ENCODE data around the gene MEP1B.
A peak's percentile ranks its signal among the peaks of the same experiment; 100 is the strongest.
"Not testable (repeated sequence)": the region's sequence is repeated elsewhere in the genome, so short reads cannot be mapped to it uniquely, and the experiment has no call there.

The MEP1B gene

DNA sequence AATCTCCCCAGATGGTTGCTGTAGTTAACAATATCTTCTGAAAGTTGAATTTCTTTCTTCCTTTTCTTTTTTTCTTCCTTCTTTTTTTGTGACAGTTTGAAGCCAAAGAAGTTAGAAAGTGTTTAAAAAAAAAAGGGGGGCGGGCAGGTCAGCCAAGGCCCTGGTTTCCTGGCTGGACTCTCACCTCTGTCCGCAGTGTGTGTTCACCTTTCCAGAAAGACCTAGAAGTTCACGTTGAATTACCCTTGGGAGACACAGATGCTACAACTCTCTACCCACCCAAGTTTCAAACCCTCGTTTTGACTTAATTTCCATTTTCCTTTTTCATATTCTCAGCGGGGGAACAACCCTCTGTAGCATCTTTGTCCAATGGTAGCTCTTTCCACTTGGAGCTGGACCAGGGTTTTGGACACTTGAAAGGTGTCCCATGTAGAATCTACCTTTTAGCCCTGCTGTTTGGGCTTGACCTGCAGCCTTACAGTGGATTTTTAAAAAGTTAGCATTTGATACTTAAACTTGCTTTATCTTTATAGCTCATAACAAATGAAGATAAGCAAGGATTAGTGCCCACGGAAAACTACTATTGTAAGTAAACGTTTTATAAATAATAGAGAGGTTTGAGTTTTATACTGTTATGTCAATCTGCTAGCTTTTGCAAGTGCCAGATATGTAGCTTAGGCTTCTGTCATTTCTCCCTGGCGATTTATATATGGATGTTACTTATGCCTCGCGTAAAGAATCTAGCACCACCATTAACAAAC, 20.0 kb downstream of the MEP1B start:
- no peak for DNase-seq

DNA sequence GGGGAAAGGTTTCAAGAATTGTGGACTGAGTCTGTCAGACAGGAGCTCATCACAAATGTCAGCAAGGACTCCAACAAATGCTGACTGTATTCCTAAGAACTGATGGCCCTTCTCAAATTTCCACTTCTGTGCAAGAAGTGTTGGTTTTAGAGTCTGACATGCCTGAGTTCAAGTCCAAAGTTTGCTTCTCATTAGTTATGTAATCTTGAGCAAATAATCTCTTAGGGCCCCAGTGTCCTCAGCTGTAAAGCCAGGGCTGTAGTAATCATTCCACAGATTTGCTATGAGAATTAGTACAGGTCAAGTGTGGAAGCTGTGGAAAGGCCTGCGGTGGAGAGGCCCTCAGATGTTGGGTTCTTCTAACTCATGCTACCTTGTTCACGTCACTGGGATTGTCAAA, 23.9 kb downstream of the MEP1B start:
- DNase-seq: no peak

DNA sequence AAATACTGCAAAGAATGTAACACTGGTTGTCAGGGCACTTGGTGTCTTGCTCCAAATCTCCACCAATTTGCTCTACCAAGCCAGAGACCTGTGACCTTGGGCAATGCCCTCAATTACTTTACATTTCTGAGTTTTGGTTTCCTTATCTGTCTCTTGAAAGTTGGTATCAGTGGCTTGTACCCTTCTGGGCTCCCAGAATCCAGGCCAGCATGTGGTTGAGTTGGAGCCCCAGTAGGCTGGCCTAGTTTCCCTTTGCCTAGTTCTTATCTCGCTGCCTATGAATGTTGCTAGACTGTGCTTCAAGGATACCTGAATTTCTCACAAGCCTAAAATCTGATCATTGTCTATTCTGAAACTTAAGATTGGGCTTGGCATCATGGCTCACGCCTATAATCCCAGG, 26.6 kb downstream of the MEP1B start:
- no peak for DNase-seq

DNA sequence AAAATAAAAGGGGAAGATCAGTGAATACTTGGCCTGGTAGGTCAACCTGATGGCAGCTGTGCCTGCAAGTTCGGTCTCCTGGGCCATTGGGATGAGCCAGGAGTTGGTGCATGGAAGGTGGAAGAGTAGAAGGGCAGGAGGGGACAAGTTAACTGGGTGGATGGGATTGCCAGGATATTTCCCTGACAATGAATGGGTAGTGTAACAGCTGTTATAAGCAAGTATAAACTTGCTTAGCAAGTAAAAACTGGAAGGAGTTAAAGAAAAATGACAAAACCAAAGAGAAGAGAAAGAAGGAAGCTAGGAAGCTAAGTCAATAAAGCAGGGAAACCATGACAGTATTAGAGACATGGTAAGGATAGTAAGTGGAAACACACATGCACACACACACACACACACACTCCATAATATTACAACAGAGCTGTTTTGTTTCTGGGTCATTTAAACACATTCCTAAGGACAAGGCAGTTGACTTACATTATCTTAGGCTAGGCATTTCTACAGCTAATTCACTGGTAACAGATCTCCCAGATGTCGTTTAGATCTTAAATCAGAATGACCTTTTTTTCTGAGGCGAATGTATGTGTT, 29.7 kb downstream of the MEP1B start:
- DNase-seq: no peak

DNA sequence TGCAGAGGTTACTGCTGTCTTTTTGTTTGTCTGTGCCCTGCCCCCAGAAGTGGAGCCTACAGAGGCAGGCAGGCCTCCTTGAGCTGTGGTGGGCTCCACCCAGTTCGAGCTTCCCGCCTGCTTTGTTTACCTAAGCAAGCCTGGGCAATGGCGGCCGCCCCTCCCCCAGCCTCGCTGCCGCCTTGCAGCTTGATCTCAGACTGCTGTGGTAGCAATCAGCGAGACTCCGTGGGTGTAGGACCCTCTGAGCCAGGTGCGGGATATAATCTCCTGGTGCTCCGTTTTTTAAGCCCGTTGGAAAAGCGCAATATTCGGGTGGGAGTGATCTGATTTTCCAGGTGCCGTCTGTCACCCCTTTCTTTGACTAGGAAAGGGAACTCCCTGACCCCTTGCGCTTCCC, 43.5 kb downstream of the MEP1B start:
- DNase-seq: not testable (repeated sequence)

DNA sequence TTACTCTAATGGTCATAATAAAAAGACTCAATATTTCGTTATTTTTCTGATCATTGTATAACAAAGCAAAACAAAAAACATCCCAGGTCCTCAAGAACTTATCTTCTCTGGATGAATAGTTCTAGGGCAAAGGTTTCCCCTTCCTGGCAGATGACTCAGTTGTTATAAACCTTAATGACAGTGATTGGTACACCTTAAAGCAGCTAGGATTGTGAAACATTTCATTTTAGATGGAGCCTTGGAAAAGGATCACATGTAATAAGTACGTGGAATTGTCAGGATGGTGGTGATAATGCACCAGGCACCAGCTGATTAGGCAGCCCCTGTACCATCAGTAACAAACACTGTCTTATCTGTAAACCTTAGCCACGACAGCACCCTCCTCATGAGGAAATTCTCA, 47.2 kb downstream of the MEP1B start:
- DNase-seq: peak; percentile 7

DNA sequence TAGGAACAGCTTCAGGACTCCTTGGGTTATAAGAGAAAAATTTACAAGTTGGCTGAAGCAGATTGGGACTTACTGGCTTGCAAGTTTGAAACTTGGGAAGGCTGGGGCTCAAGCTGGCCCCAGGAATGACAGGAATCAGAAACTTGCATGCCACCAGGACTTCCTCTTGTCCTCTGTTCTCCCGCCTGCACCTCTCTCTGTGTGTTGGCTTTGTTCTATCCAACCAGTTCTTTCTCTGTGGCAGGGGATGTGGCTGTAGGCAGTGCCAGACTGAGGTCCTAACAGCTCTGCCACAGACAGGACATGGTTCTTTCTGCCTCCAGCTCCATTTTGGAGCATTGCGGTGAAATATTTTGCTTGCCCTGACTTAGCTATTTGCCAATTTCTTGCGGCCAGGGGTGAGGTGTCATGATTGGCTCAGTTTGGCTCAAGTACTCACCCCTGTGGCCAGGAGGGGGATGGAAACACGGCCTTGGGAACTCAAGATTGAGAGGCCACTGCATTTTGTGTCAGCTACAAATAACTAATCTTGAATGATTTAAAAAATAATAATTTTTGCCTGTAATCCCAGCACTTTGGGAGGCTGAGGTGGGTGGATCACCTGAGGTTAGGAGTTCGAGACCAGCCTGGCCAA, 48.9 kb downstream of the MEP1B start:
- DNase-seq: no peak

DNA sequence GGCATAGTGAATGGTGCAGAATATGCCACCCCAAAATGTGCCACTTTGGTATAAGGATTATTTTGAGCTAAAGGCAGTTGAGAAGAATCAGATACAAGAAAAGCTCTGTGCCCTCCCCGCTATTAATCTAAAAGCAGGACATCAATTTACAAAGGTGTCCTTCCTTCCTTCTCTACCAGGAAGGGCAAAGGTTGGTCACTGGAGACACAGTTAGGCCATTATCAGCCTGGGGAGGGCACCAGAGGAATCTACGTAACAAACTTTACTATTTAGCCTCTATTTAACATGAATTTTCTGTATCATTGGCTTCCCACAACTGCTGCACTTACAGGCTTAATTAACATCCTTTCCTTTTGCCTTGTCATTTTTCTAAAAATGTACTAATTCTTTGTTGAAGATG, 52.6 kb downstream of the MEP1B start:
- DNase-seq: no peak

DNA sequence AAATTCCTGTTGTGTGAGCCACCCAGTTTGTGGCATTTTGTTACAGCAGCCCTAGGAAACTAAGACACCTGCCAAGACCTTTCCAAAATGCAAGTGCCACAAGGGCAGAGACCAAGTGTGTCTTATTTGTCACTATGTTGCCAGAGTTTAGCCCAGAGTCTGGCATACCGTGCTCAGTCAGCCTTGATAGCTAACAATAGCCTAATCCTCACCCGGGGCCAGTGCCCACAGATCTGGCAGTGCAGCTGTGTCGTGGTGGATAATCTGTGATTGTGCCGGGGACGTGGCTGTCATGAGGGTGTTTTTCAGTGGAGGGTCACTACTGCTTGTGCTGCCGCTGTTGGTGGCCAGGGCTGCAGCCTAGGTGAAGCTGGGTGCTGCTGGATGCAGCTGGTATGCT, 53.5 kb downstream of the MEP1B start:
- no peak for DNase-seq

DNA sequence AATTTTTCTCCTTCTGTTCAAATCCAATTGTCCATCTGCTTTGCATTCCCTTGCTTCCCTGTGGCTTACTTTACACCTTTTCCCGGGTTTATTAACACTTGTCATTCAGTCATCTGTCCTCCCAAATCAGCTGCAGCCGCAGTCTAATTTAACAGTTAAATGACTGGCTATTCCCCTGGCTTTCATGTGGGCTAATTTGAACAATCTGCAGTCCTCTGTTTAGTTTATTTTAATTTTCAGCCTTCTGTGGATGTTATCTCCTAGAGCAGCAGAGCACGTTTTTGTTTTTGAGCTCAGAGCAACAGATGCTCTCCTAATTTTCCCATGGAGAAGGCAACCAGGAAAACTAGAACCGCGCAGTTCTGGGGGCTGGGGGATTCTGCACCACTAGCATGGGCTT, 55.0 kb downstream of the MEP1B start:
- DNase-seq: no peak

DNA sequence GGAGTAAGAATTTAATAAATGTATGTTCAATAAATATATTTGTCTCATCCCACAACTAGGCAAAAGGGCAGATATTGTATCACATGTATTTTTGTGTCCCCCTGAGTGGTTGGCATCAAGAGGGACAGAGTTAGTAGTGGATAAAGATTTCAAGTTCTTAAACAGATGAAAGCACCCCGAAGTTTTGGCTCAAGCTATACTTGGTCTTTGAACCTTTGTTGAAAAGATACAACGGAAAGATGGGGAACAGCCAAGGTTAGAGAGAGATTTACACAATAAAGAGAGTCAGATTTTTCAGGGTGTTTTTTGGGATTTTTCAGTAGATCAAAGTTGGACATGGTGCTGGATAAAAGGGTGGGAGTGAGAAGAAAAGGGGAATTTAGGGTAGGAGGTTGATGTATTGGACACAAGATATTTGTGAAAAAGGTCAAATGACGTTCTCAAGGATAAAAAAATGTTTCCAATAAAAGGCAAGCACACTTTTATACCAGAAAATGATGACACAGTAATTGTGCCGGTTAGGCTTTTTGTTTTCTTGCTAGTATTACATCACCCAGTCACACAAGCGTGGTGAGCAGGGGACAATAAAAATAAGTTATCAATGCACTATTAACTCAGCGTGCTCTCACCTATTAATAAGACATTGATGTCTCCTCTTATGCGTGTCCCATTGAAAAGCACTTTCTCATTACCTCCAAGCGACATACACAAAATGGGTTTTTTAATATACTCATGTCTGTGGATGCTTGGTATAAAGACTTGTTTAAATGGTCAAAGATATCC, 59.5 kb downstream of the MEP1B start:
- DNase-seq: no peak

DNA sequence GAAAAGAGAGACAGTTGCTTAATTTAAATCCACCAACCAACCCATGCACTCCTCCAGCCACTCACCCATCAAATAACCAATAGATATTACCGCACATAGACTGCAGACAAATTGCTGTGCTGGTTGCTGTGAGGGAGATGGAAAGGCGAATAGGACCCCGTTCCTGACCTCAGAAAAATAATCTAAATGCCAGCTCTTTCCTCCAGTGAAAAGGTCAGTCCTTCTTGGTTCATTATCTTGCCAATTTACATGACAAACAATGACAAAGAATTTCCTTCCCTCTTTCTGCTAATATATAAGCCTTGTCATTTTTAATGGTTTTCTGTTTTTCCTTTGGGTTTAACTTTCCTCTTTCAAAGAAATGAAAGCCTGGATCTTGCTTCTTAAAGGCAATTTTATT, 61.6 kb downstream of the MEP1B start:
- no peak for DNase-seq

DNA sequence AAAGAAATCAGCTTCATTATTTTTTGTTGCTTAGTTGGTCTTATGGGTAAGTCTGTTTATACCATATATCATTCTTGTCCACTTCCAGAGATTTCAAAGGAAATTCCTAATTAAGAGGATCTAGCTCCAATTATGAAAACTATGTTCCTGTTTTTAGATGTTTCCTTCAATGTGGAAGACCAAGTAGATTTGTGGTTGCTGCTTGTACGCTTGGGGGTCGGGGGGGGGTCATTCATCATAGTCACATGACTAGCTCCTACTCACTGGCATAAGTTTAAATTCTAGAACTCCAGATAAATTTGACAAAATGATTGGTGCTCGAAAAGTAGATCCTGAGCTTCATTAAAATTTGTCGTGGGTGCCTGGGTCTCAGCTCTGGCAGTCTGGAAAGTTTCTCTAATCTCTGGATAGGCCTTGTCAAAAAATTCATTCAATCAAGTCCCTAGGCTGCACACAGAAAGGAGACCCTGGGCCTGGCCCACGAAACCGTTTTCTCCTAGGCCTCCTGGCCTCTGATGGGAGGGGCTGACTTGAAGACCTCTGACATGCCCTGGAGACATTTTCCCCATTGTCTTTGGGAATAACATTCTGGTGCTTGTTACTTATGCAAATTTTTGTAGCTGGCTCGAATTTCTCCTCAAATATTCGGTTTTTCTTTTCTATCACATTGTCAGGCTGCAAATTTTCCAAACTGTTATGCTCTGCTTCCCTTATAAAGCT, 62.5 kb downstream of the MEP1B start:
- DNase-seq: no peak

DNA sequence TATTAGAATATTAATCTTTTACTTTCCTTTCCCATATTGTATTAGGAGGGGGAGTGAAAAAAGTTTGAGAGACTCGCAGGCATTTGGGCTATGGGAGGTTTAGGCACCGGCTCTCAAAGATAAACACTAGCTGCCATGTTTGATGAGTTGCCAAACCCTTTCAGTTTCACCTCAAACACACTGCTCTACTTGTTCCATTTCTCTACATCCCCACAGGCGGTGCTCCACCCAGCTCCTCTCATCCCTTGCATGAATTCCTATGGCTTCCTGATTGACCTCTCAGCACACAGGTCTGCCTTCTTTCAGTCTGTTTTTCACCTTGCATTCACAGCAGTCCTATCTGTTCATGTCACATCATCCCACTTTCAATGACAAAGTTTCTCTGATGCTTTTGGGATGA, 65.7 kb downstream of the MEP1B start:
- DNase-seq: no peak

DNA sequence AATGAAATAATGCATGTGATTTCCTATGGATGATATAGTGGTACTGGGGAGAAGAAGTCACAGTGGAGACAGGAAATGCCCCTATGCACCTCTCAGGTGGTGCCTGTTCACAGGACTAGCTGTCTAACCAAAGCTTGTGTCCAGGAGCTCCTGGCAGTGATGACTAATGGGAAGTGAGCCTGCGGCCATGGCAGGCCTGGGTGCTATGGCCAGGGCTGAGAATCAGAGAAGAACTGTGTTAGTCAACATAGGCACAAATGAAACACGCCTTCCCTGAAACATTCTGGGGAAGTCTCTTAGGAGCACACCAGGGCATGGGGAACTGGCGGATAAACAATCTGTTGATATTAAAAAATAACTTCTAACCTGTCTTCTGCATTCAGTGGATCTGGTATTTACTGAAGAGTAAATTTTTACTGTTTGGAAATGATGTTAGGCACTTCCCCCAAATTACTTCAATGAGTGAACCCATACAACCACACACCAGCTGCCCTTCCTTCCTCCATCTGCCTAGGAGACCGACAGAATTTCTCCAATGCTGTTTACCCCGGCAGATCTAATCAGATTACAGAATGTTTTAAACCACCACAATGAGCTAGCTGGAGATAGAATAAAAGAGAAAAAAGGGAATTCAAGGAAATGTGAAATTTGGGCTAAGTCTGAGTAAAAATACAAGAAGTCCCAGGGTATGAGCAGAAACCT, 67.4 kb downstream of the MEP1B start:
- DNase-seq: no peak

DNA sequence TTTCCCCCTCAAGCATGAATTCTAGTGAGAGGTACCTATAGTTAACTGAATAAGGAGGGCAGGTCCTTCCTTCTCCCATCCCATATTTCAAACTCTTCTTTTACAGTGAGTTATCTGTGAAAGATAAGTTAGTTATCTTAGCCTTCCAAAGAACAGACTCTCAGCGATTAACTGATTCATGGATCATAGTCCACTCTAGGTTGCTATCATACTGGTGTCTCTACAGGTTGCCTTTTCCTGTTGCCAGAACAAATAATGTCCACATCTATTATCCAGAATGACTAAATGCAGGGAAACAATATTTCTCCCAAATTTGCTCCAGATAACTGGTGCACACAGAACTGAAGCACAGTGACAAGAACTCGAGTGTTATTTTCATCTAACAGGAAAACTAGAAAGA, 68.3 kb downstream of the MEP1B start:
- DNase-seq: no peak

DNA sequence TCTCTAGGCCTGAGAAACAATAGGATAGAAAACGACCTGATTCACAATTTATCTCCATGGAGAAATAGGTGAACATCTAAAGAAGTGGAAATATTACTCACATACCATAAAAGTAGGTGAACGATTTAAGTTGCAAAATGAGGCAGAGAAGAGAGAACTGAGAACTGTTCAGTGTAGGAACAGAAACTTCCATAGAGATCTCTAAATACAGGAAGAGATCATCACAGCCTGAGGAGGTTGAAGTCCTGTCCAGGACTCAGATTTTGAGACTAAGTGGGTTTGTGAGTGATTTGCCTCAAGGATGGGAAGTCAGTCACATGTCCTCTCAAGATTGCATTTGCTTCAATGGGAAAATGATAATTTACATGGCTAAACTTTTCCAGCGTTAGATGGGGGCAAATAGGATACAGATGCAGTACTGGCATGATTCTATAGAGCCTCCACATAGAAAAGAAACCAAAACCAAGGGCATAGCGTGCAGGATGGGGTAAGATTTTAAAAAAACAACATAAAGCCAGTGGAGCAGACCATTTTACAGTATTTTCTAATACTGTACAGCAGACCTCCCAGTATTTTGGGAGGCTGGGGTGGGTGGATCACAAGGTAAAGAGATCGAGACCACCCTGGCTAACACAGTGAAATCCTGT, 68.8 kb downstream of the MEP1B start:
- DNase-seq: no peak

DNA sequence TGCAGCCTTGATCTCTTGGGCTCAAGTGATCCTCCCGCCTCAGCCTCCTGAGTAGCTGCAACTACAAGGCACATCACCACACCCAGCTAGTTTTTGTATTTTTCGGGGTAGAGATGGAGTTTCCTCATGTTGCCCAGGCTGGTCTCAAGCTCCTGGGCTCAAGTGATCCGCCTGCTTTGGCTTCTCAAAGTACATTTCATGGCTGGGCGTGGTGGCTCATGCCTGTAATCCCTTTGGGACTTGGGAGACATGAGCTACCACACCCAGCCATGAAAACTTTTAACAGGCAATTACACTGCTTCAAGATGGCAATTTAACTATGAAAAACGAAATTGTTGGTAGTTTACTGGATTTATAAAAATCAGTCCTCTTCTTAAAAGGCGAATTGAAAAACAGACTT, 69.7 kb downstream of the MEP1B start:
- DNase-seq: no peak

DNA sequence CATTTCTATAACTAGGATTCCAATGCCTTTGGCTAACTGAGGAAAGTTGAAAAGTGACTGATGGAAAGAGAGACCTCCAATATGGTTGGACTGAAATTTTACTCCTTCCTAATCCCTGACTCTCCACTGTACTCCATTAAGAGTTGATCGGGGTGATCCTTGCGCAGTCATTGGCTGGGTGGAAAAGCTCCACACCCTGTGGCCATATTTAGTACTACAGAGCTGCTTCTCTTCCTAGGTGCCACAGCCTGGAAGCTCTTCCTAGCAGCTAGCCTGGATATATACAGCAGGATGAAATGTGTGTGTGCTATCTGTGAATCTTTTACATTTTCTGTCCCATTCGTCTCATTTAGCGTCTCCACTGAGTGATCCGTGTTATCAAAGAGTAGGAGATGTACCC, 71.2 kb downstream of the MEP1B start:
- DNase-seq: no peak

DNA sequence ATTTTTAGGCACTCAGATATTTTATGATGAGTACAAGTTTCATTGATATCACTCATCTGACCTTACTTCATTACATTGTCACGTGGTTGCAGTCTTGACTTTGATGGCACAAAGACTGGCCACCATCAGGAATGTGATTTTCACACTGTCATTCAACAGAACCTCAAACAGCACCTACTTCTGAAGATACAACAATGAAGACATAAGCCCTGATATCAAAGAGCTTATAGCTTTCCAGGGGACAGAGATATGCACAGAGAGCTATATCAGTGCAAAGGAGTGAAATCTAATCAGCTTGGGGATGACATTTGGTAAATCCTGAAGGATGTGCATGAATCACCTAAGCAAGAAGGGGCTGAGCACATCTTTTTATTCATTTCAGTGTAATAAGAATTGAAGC, 72.3 kb downstream of the MEP1B start:
- DNase-seq: no peak

DNA sequence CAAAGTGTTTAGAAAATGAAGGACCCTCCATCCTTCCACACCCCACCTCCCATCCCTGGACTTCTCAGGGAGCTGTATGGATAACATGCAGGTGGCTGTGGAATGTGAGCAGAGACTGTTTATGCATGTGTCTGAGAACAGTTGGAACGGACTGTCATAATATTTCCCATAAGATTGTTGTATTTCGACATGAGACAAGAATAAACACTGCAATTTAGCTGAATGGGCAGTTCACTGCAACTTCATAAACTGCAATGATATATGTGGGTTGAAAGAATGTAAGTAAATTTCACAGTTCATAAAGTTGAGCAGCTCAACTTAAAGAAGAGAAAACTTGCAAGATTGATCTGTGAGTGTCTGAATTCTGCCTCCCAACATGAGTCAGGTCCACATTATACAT, 74.6 kb downstream of the MEP1B start:
- no peak for DNase-seq

DNA sequence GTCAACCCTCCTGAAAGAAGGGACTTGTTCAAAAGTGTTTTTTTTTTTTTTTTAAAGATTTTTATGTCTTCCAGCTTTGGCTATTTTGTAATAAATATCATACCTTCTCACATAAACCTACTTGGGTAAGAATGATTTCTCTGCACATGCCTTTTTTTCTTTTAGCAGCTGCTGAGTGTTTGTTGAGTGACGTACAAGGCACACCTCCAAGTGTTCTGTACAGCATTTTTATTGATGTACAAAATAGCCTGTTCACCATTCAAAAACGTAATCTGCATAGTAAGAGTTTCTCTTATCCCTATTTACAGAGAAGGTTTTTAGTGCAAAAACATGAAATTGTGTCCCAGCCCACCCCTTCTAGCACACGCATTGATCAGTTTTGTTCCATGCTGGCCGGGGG, 77.6 kb downstream of the MEP1B start:
- DNase-seq: no peak
